Kidney epithelial cell (primary cell): ENCODE data around the gene HS6ST1. TPM values are rescaled to one million over a fixed set of nuclear protein-coding genes. Genes with fewer than 3 reads are reported as not detected.

Source experiments
- DNase-seq: peaks from one replicate; pipeline ENCODE4 v3.0.0-alpha.2; 2010; ENCODE audit warnings: low read depth
- H3K27me3 ChIP-seq: 2 replicates; pipeline ENCODE4 v1.6.0; 2011; ENCODE audit warnings: low read length; ENCODE audit not compliant: control insufficient read depth, insufficient read depth
- H3K36me3 ChIP-seq: 2 replicates; pipeline ENCODE4 v1.5.1; 2011; ENCODE audit warnings: low read length; ENCODE audit not compliant: control insufficient read depth, insufficient read depth
- H3K4me3 ChIP-seq: 2 replicates; pipeline ENCODE4 v1.5.1; 2011; ENCODE audit warnings: low read depth, mild to moderate bottlenecking, control low read depth, low read length
- total RNA-seq: library from RNA; depleted of rRNA; stranded (reverse); fragments of >200 nt; gene quantifications from 2 replicates; pipeline ENCODE4 v1.2.3, GENCODE V29; 2015
- TF ChIP-seq, protein P1 (sequence below): IDR thresholded peaks from 2 replicates; pipeline ENCODE4 v1.5.1; 2011; ENCODE audit warnings: mild to moderate bottlenecking, moderate library complexity, low read length, control low read depth, inconsistent platforms; ENCODE audit not compliant: insufficient read depth, poor library complexity, severe bottlenecking

Gene HS6ST1
- total RNA-seq, 1 donor from 2014 or later: 34.4 TPM

DNA sequence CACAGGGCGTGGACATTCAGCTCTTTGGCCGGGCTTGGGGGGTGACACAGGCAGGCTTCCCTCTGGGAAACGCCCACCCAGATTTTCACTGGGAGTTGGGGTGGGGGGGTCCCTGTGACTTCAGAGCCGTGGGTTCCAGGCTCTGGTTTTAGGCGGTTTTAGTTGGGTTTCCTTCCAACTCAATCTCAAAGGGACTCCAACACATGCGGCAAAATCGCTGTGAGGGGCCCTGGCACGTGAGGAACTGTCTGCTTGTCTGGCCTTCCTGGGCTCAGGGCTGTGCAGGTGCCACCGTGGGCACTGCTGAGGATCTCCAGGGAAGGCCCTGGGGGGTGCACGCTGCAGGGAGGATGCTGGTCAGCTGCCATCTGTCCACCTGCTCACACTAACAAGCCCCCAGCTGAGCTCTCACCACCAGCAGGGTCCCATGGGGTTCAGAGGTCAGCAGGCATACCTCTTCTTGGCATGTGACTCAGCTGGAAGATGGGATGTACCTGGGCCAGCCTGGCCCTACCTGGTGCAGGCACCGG lies 11.7 kb downstream of the HS6ST1 start:
- TF ChIP-seq, protein P1, sequence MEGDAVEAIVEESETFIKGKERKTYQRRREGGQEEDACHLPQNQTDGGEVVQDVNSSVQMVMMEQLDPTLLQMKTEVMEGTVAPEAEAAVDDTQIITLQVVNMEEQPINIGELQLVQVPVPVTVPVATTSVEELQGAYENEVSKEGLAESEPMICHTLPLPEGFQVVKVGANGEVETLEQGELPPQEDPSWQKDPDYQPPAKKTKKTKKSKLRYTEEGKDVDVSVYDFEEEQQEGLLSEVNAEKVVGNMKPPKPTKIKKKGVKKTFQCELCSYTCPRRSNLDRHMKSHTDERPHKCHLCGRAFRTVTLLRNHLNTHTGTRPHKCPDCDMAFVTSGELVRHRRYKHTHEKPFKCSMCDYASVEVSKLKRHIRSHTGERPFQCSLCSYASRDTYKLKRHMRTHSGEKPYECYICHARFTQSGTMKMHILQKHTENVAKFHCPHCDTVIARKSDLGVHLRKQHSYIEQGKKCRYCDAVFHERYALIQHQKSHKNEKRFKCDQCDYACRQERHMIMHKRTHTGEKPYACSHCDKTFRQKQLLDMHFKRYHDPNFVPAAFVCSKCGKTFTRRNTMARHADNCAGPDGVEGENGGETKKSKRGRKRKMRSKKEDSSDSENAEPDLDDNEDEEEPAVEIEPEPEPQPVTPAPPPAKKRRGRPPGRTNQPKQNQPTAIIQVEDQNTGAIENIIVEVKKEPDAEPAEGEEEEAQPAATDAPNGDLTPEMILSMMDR: no peak
- Histone ChIP-seq H3K36me3 (no peaks in the 10 kb centered on the region), H3K27me3 (no peaks in the 10 kb centered on the region), H3K4me3 (no peak overlapping the region)
- no peak for DNase-seq

DNA sequence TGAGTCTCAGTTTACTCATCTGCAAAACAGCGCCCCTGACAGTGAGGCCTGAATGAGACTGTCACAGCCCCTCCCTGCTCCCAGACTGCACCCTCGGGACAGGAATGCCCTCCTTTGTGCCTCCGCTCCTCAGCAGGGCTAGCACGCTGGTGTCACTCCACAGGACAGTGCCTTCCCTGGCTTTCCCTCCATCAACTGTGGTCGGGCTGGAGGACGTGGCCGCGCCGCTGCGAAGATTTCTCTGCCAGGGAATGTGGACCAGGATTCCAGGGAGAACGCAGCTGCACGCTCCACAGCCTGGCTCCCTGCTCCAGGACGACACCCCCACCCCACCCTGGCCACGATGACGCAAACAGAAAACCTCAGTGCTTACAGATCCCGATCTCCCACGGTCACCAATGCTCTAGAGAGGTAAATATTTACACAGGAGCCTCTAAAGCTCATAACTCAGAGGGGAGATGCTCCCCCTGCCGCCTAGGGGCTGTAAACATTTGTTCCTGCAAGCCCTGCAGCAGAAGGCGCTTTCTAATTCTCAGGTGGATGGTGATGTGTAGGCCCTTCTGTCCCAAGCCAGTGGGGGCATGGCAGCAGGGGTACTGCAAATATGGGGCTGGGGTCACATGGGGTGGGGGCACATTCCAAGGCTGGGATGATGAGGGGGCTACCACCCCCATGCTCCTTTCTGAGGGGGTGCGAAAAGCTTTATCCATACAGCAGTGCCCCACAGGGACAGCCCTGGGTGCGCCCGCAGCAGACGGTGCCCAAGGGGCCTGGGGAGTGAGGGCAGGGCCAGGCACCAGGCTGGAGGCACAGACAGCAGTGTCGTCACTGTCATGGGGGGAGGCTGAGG lies 12.4 kb downstream of the HS6ST1 start:
- peak; percentile 83 for DNase-seq
- Histone ChIP-seq H3K36me3 (no peaks in the 10 kb centered on the region), H3K27me3 (no peaks in the 10 kb centered on the region), H3K4me3 (no peak overlapping the region)
- TF ChIP-seq, protein P1: peak; percentile 60

DNA sequence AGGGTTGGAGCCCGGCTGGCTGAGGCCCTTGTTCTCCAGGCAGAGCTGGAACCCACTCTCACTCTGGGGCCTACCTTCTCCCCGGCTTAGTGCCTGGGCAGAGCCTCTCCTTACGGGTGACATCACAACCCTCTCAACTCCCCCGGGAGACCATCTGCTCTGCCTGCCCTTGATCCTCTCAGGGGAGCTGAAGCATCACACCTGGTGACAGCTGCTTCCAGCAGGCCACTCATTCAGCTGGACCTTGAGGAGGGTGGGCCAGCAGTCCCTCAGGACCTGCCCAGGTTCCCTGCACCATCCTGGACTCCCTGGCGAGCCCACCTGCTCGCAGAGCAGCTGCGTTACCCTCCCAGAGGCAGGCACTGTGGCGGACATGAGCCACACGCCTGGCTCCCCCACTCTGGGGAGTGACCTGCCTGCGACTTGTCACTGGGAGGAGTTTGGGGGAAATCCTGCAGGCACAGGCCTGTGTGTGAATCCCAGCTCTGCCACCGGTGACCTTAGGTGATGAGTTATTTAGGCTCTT lies 13.1 kb downstream of the HS6ST1 start:
- TF ChIP-seq, protein P1: no peak
- no peaks in the 10 kb centered on the region for H3K27me3 ChIP-seq
- no peaks in the 10 kb centered on the region for H3K36me3 ChIP-seq
- DNase-seq: no peak
- H3K4me3 ChIP-seq: no peak overlapping the region

DNA sequence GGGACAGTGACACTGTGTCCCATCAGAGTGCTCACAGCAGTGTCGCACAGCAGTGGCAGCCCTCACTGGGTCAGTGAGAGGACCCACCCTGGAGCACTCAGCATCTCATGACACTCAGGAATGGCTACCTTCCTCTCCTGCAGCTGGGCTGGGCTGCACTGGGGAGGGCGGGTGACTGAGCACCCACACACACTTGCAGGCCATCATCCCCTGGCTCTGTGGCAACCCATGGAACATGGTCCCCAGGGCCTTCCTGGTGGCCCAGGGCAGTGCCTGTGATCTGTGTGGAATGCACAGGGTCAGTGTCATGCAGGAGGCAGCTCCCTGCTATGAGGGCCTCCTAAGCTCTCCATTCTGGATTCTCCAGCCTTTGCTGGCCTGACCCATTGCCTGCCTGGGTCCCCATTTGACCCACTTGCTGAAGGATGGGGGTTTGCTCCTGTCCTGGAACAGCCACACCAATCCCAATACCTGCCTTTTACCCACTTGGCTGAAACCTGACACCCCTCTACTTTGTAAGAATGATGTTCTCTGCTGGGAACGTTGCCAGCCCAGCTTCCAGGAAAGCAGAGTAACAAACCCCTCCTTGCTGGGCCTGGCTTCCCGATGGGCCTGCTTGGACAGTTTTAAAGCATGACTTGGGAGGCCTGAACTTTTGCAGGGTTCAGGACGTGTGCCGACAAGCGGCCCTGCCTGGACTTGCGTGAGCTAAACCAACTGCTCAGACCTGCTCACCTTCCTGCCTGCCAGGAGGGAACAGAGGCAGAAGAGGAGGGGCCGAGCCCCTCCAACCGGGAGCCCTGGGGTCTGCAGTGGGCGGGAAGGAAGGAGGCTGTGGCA lies 13.7 kb downstream of the HS6ST1 start:
- DNase-seq: peak; percentile 87
- H3K4me3 ChIP-seq: no peak overlapping the region
- TF ChIP-seq, protein P1: no peak
- H3K27me3 ChIP-seq: no peaks in the 10 kb centered on the region
- no peaks in the 10 kb centered on the region for H3K36me3 ChIP-seq

DNA sequence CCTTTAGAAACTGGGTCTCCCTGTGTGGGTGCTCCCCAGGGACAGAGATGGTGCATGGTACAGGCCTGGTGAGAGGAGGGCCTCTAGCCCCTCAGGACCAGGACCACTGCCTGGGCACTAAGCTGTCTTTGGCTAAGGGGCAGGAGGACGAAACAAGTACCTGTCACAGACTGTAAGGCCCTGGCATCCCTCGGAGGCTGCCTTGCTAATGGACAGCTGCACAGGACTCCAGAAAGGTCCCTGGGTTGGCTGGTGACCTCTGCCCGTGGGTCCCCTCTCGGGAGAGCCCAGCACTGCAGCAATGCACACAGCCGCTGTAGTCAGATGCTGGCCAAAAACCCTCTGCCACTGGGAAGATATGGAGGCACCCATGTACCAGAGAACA lies 14.3 kb downstream of the HS6ST1 start:
- TF ChIP-seq, protein P1: no peak
- no peaks in the 10 kb centered on the region for H3K27me3 ChIP-seq
- DNase-seq: no peak
- no peaks in the 10 kb centered on the region for H3K36me3 ChIP-seq
- no peak overlapping the region for H3K4me3 ChIP-seq
